GM20000 (cell line): ENCODE measurements around the gene PROCA1.

Source experiments
- DNase-seq: peaks from one replicate; pipeline ENCODE4 v3.0.0; 2012; ENCODE audit warnings: low spot score
- TF ChIP-seq, protein P1 (sequence below): IDR thresholded peaks from 2 replicates; pipeline ENCODE4 v1.5.1; 2012; ENCODE audit warnings: mild to moderate bottlenecking, control low read depth; ENCODE audit errors: extremely low read depth, missing control alignments

PROCA1 gene

DNA sequence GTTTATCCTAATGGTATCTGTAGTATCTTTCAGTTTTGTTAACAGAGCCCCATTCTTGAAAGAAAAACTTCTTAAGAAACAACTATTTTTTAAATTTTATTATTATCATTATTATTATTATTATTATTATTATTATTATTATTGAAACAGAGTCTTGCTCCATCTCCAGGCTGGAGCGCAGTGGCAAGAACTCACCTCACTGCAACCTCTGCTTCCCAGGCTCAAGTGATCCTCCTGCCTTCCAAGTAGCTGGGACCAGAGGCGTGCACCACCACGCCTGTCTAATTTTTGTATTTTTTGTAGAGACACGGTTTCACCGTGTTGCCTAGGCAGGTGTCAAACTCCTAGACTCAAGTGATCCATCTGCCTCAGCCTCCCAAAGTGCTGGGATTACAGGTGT lies 26.3 kb downstream of the PROCA1 start:
- TF ChIP-seq, protein P1, sequence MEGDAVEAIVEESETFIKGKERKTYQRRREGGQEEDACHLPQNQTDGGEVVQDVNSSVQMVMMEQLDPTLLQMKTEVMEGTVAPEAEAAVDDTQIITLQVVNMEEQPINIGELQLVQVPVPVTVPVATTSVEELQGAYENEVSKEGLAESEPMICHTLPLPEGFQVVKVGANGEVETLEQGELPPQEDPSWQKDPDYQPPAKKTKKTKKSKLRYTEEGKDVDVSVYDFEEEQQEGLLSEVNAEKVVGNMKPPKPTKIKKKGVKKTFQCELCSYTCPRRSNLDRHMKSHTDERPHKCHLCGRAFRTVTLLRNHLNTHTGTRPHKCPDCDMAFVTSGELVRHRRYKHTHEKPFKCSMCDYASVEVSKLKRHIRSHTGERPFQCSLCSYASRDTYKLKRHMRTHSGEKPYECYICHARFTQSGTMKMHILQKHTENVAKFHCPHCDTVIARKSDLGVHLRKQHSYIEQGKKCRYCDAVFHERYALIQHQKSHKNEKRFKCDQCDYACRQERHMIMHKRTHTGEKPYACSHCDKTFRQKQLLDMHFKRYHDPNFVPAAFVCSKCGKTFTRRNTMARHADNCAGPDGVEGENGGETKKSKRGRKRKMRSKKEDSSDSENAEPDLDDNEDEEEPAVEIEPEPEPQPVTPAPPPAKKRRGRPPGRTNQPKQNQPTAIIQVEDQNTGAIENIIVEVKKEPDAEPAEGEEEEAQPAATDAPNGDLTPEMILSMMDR = no peak
- no peak for DNase-seq

DNA sequence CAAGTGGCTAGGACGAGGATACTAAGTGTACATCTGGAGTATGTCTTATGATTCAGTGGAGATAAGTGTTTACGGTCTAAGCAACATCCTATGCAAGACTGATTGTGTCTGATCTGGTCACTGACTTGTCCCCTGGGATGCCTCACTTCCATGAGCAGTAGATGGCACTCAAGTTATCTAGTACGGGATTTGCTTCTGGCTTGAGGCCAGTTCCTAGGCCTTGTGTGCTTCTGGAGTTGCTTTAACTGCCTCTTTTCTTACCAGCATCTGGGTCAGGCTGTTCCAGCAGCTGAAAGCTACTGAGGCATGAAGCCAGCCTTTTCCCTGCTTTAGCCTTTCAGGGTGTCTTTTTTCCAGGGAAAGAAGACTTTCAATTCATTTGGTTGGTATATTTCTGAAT lies 26.7 kb downstream of the PROCA1 start:
- DNase-seq = no peak
- TF ChIP-seq, protein P1 = no peak

DNA sequence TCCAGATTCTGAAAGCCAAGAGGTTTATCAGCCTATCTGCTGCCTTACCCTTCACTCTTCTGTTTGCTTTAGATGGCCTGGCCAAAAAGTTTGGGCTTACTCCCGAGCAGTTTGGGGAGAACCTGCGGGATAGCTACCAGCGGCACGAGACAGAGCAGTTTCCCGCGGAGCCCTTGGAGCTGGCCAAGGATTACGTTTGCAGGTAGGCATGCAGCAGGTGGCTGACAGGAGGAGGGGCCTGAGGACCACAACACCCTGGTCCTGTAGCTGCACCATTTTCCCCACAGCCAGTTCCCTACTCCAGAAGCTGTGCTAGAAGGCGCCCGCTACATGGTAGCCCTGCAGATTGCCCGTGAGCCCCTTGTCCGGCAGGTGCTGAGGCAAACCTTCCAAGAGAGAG lies 29.0 kb downstream of the PROCA1 start:
- DNase-seq = no peak

DNA sequence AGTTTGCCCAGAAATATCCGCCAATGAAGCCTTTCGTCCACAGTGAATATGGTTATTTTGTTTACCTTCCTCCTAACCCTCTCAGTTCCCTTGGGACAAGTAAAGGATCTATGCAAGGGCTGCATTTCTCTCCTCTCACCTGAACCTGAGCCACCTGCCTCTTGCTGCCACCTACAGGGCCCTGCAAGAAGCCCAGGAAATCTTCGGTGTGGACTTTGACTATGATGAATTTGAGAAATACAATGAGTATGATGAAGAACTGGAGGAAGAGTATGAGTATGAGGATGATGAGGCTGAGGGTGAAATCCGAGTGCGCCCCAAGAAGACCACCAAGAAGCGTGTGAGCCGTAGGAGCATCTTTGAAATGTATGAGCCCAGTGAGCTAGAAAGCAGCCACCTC lies 35.7 kb downstream of the PROCA1 start:
- TF ChIP-seq, protein P1 = peak; percentile 9
- DNase-seq = no peak

More for the DNA sequence above, 29.0 kb downstream of the PROCA1 start:
- TF ChIP-seq, protein P1 = no peak

DNA sequence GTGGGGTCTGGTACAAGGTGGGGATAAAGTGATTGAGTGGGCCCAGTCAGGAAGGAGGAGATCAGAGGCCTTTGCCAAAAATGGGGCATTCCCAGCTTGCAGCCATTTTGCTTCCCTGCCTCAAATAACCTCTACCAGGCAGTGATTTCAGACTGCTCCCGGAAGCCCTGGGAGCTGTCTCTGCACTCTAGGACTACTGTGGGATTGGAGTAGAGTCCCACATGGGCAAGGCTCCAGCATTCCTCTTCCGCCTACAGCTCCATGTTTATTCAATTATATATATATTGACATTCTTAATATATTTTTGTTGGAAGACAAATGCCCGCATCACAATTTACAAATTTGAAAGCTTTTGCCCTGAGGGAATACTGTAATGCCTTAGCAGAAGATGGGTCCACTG lies 36.2 kb downstream of the PROCA1 start:
- DNase-seq = no peak
- TF ChIP-seq, protein P1 = no peak

DNA sequence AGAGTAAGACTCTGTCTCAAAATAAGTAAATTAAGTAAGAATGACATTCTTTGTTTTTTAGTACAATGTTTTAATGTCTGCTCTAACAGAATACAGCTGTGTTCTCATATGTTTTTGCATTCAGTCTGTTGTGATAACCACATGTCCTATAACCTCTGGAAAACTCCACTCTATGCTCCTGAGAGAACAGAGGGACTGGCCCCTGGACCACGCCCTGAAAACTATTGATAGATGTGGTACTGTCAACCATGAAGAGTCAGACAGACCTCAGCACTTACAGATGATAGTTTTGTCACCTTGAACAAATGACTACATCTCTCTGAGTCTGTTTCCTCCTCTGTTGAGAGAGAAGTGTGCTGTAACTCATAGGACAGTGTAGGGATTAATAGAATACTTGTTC lies 41.8 kb downstream of the PROCA1 start:
- TF ChIP-seq, protein P1 = no peak
- DNase-seq = no peak

DNA sequence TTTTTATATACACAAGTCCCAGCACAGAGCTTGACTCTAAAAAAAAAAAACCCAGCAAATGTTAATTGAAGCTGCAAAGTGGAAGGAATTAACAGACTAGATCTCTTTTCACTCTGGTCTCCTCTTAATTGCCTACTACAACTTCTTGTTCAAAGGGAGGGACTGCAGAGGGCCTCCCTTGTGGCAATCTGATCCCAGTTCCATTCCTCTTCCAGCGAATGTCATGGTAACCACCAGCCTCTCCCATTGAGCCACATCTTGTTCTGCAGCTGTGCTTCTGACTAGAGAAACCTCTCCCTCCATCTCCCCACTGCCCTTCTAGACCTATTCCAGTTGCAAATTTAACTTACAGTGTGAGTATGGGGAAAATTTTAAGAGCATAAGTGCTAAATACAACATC lies 43.8 kb downstream of the PROCA1 start:
- TF ChIP-seq, protein P1 = no peak
- no peak for DNase-seq
